DND-41 (cell line): ENCODE measurements around the gene ZFYVE28.
"Not testable (repeated sequence)": the region's sequence is repeated elsewhere in the genome, so short reads cannot be mapped to it uniquely, and the experiment has no call there.

Experiments
- ATAC-seq: fragments of 200-7000 bp; cut with Tn5 transposase; 3 replicates; pipeline ENCODE4 v1.9.1; 2021; ENCODE audit warnings: low read depth; ENCODE audit not compliant: insufficient read depth
- DNase-seq: peaks from one replicate; pipeline ENCODE4 v3.0.0-alpha.2; 2020
- H2AFZ ChIP-seq: 2 replicates; pipeline ENCODE4 v1.6.0; 2012; ENCODE audit warnings: low read depth, low read length
- H3K27ac ChIP-seq: 2 replicates; pipeline ENCODE4 v1.5.1; 2012; ENCODE audit warnings: low read length, inconsistent platforms
- H3K27me3 ChIP-seq: fragments of 200-600 bp; sonication (generic); 2 replicates; pipeline ENCODE4 v1.6.0; 2012; ENCODE audit warnings: low read length, mild to moderate bottlenecking, inconsistent platforms; ENCODE audit not compliant: insufficient read depth, poor library complexity
- H3K36me3 ChIP-seq: 2 replicates; pipeline ENCODE4 v1.5.1; 2012; ENCODE audit warnings: low read length, inconsistent platforms; ENCODE audit not compliant: insufficient read depth
- H3K4me1 ChIP-seq: 2 replicates; pipeline ENCODE4 v1.5.1; 2012; ENCODE audit warnings: mild to moderate bottlenecking, low read length; ENCODE audit not compliant: insufficient read depth
- H3K4me2 ChIP-seq: 2 replicates; pipeline ENCODE4 v1.6.0; 2012; ENCODE audit warnings: mild to moderate bottlenecking, moderate library complexity, low read length, inconsistent platforms; ENCODE audit not compliant: insufficient read depth
- H3K4me3 ChIP-seq, 2 experiments: fragments of 200-600 bp in 1 of 2; shearing (Covaris generic) in 1 of 2; 2 replicates each; pipeline ENCODE4 v1.5.1; 2012 to 2016; ENCODE audit warnings: inconsistent platforms in 2 of 2, low read length in 2 of 2, mild to moderate bottlenecking in 2 of 2, low read depth in 1 of 2, moderate library complexity in 1 of 2
- H3K79me2 ChIP-seq: 2 replicates; pipeline ENCODE4 v1.6.0; 2012; ENCODE audit warnings: low read length, inconsistent platforms; ENCODE audit not compliant: insufficient read depth
- H3K9ac ChIP-seq: 2 replicates; pipeline ENCODE4 v1.6.0; 2012; ENCODE audit warnings: low read depth, mild to moderate bottlenecking, inconsistent platforms, low read length, moderate library complexity
- H3K9me3 ChIP-seq: 2 replicates; pipeline ENCODE4 v1.5.1; 2012; ENCODE audit warnings: low read length, moderate library complexity, mild to moderate bottlenecking, inconsistent platforms; ENCODE audit not compliant: insufficient read depth, severe bottlenecking
- H4K20me1 ChIP-seq: 2 replicates; pipeline ENCODE4 v1.6.0; 2012; ENCODE audit warnings: low read length; ENCODE audit not compliant: insufficient read depth
- EZH2 ChIP-seq: IDR thresholded peaks from 3 replicates; pipeline ENCODE4 v1.6.1; 2012; ENCODE audit warnings: borderline replicate concordance, low read depth, mild to moderate bottlenecking, moderate library complexity, low read length, inconsistent platforms; ENCODE audit not compliant: severe bottlenecking
- TF ChIP-seq, protein P1 (sequence below): IDR thresholded peaks from 2 replicates; pipeline ENCODE4 v1.5.1; 2012; ENCODE audit warnings: borderline replicate concordance, low read length, moderate library complexity, mild to moderate bottlenecking; ENCODE audit not compliant: poor library complexity, severe bottlenecking; ENCODE audit errors: extremely low read depth

Gene ZFYVE28

GRCh38 chr4:2417765-2418649 lies at the start of gene ZFYVE28:
TSS of gene ZFYVE28 (minus strand) at chr4:2418645. CDS start at chr4:2418323, 322 bp downstream.
- Histone ChIP-seq H3K27ac (no peak within 1 kb of the TSS), H3K4me3 (peak within 1 kb of the TSS in 1 of 2 experiments; percentile 50; a peak in 2 of 4 replicates), H3K9ac (no peak within 1 kb of the TSS), H3K79me2 (no peaks in the 10 kb centered on the region), H3K9me3 (no peaks in the 10 kb centered on the region), H3K4me1 (peaks cover 26% of the 10 kb centered on the region), H3K36me3 (no peaks in the 10 kb centered on the region), H4K20me1 (peaks cover 37% of the 10 kb centered on the region), H3K4me2 (peak within 1 kb of the TSS; percentile 75), H3K27me3 (peaks cover 42% of the 10 kb centered on the region), H2AFZ (no peak within 1 kb of the TSS; the same call in 1 of the 2 replicates)
- no peak for ATAC-seq
- no peak for DNase-seq
- TF ChIP-seq, protein P1, sequence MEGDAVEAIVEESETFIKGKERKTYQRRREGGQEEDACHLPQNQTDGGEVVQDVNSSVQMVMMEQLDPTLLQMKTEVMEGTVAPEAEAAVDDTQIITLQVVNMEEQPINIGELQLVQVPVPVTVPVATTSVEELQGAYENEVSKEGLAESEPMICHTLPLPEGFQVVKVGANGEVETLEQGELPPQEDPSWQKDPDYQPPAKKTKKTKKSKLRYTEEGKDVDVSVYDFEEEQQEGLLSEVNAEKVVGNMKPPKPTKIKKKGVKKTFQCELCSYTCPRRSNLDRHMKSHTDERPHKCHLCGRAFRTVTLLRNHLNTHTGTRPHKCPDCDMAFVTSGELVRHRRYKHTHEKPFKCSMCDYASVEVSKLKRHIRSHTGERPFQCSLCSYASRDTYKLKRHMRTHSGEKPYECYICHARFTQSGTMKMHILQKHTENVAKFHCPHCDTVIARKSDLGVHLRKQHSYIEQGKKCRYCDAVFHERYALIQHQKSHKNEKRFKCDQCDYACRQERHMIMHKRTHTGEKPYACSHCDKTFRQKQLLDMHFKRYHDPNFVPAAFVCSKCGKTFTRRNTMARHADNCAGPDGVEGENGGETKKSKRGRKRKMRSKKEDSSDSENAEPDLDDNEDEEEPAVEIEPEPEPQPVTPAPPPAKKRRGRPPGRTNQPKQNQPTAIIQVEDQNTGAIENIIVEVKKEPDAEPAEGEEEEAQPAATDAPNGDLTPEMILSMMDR, result no peak
- TF ChIP-seq EZH2, result no peak

GRCh38 chr4:2465544-2465943 lies 47.1 kb upstream of the ZFYVE28 start:
- H2AFZ ChIP-seq, H3K4me3 ChIP-seq, H3K4me2 ChIP-seq, H3K9me3 ChIP-seq, H3K27ac ChIP-seq, H3K36me3 ChIP-seq, H3K9ac ChIP-seq, DNase-seq, ATAC-seq: not testable (repeated sequence)
- peaks cover 31% of the 10 kb centered on the region for H3K79me2 ChIP-seq
- peaks cover 31% of the 10 kb centered on the region for H3K27me3 ChIP-seq
- peaks cover 31% of the 10 kb centered on the region for H3K4me1 ChIP-seq
- H4K20me1 ChIP-seq, result peaks cover 37% of the 10 kb centered on the region

DNA sequence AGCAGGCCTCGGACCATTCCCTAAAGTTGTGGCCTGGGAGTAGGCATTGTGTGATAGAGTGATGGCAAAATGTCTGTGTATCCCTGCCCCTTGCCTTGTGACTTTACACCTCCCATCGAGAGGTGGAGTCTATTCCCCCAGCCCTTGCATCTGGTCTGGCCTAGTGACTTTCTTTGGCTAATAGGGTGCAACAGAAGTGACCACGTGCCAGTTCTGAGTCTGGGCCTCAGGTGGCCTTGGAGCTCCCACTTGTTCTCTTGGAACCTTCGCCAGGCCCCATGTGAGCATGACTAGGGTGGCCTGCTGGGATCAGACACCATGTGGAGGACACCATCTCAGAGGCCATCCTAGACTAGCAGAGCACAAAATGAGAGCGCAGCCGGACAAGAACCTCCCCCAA lies 46.6 kb upstream of the ZFYVE28 start:
- no peak for TF ChIP-seq EZH2
- TF ChIP-seq, protein P1, result no peak
- H3K4me3 ChIP-seq, result no peak overlapping the region
- H3K9me3 ChIP-seq, result no peaks in the 10 kb centered on the region
- peaks cover 36% of the 10 kb centered on the region for H3K27me3 ChIP-seq
- H2AFZ ChIP-seq, result no peak overlapping the region
- peaks cover 26% of the 10 kb centered on the region for H3K79me2 ChIP-seq
- H3K4me2 ChIP-seq, result no peak overlapping the region
- no peak overlapping the region for H3K9ac ChIP-seq
- peaks cover 32% of the 10 kb centered on the region for H4K20me1 ChIP-seq
- ATAC-seq (no peak), DNase-seq (no peak)
- H3K36me3 ChIP-seq, result peaks cover 2% of the 10 kb centered on the region; the same call in 1 of the 2 replicates
- peaks cover 26% of the 10 kb centered on the region for H3K4me1 ChIP-seq
- H3K27ac ChIP-seq, result no peak overlapping the region
